Fibroblast of skin of left biceps (primary cell): Measurements from ENCODE around the gene SLC13A5.

ENCODE experiments used
- DNase-seq, 2 experiments: peaks; one replicate each; pipeline ENCODE4 v3.0.0-alpha.2; 2013; ENCODE audit warnings: low read depth in 2 of 2

The SLC13A5 gene

DNA sequence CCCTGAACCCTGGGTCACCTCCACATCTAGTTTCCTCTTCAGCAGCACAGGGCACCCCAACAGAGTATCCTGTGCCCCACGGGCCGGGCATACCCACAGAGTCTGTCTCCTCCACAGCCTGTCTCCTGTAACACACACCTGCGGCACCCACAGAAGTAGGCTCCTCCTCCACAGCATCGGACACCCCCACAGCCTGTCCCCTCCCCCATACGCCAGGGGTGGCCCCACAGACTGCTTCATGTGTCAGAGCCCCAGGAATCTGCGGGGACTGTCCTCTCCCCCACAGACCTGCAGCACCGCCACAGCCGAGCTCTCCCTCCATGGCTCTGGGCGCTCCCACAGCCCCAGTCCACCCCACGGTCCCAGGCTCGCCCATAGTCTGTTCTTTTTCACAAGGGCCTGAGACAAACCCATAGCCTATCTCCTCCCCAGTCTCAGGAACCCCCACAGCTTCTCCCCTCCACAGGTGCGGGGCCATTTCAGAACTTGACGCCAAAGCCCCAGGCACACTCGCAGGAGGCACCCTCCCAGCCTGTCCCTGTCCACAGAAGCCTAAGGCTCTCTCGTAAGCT is 74.1 kb downstream of the SLC13A5 start:
- no peak for DNase-seq

DNA sequence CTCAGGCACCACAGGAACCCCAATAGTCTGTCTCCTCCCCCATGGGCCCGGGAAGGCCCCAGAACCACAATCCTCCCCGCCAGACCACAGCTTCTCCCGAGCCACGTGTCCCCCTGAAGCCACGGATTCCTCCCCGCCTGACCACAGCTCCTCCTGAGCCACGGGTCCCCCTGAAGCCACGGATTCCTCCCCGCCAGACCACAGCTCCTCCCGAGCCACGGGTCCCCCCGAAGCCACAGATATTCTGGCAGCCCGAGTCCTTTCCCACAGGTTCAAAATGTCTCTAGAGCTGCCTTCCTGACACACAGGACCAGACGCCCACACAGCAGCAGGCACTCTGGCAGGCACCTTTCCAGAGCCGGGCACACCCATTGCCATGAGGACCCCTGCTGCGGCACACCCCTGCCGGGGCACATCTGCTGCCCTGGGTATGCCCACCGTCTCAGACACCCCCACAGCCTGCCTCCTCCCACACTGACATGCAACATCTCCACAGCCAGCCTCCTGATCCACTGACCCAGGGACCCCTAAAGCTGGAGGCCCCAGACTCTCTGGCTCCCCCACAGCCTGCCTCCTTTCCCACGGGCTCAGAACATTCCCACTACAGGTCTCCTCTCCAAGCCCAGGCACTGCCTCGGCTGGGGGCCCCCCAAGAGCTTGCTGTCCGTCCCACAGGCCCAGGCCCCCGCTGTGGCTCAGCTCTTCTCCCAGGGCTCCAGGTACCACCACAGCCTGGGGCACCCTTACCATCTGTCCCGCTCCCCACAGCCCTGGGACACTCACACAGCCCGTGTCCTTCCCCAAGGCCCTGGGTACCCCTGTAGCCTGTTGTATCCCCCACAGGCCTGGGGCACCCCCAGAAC is 74.9 kb downstream of the SLC13A5 start:
- DNase-seq, result no peak

DNA sequence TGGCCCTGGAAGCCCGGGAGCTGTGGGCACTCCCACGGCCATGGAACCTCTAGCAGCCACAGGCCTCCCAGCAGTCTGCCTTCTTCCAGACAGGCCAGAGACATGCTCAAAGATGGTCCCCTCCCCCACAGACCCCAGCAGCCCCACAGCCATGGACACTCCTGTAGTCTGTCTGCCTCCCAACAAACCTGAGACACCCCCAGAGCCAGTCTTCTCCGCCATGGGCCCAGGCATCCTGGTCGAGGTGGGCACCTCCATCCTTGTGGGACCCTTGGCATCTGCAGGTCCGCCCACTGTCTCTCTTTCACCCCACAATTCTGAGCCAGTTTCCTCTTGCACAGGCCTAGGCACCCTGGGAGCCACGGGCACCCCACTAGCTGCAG is 75.7 kb downstream of the SLC13A5 start:
- no peak for DNase-seq

DNA sequence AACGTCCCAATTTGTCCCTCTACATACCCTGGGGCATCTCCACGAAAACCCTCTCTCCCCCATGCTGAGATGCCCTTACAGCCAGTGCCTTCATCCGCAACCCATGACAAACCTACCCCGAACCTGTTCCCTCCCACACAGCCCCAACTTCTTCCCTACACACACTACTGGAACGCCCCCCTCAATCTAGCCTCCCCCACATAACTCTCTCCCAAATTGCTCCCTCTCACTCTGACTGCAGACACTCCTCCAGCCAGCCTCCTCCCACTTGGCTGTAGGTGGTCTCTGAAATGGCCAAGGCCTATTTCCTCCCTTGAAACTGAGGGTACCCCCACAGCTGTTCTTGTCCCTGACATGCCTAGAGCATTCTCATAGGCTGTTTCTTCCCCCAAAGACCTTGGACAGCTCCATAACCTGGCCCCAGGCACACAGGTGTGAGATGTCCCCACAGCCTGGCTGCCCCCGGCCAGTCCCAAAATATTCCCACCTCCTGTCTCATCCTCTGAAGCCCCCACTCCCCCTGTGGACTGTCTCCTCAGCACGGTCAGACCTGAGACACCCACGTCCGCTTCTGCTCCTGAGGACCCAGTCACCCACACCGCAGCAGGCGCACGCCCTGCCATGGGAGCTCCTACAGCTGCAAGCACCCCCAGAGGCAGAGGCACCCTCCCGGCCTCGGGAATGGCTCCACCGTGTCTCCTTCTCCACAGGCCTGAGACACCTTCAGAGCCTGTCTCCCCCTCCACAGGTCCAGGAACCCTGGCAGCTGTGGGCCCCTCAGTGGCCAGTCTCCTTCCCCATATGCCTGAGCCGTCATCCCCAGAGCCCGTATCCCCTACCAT is 76.3 kb downstream of the SLC13A5 start:
- DNase-seq, result no peak

DNA sequence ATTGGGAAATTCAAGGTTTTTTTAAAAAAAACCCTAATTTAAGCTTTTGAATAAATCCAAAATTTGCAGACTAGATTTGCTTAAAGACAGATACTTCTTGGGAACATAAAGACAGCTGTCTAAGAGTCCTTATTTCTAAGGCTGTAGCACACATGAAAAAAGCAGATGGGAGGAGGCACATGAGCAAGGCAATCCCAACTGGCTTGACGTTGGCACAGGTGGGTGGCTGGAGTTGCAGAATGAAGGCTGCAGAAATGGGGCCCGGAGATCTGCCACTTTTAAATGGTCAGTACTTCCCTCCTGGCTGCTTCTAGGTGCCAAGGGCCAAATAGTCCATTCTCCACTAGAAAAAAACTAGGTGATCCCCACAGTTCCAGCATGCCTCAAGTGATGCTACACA is 77.1 kb downstream of the SLC13A5 start:
- DNase-seq, result no peak
